ENCODE measurements around the gene SNRNP40.
A peak's percentile ranks its signal among the peaks of the same experiment; 100 is the strongest.

SNRNP40 gene

DNA sequence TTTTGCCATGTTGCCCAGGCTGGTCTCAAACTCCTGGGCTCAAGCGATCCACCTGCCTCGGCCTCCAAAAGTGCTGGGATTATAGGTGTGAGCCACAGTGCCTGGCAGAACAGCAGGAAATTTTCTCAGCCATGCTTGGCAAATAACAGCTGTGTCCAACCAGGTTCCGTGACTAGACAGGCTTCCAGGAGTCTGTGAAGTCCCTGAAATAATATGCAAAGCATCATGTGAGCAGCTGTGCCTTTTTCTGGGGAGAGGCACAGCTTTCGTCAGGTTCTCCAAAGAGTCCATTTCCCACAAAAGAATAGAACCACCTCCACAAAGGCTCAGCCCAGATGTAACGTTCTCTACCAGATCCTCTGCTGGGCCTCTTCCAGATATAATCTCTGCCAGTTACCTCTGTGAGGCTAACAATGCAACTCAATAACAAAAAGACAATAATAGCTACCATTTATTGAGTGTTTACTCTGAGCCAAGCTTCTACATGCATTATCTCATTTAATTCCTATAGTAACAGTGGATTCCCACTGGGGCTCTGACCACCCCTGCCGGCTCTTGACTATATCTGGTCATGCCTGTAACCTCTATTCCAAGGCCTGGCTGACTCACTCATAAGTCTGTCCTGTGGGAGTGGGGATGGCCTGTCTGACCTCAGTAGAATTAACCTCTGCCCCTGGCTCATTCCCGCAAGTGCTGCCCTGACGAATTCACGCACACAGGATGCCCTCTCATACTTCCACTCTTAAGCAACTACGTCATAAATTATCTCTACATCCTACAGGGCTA is 52.9 kb downstream of the SNRNP40 start:
- no peak for DNase-seq (ENCODE audit: low spot score)
- in situ Hi-C loops (cut with MboI; ENCODE audit: low sequenced_read_pairs, unreplicated experiment): no loop called here
- TF ChIP-seq, protein P1, sequence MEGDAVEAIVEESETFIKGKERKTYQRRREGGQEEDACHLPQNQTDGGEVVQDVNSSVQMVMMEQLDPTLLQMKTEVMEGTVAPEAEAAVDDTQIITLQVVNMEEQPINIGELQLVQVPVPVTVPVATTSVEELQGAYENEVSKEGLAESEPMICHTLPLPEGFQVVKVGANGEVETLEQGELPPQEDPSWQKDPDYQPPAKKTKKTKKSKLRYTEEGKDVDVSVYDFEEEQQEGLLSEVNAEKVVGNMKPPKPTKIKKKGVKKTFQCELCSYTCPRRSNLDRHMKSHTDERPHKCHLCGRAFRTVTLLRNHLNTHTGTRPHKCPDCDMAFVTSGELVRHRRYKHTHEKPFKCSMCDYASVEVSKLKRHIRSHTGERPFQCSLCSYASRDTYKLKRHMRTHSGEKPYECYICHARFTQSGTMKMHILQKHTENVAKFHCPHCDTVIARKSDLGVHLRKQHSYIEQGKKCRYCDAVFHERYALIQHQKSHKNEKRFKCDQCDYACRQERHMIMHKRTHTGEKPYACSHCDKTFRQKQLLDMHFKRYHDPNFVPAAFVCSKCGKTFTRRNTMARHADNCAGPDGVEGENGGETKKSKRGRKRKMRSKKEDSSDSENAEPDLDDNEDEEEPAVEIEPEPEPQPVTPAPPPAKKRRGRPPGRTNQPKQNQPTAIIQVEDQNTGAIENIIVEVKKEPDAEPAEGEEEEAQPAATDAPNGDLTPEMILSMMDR (IDR thresholded peaks at IDR 0.05; ENCODE audit: borderline replicate concordance, control extremely low read depth, extremely low read depth, insufficient read depth, missing control alignments): no peak

DNA sequence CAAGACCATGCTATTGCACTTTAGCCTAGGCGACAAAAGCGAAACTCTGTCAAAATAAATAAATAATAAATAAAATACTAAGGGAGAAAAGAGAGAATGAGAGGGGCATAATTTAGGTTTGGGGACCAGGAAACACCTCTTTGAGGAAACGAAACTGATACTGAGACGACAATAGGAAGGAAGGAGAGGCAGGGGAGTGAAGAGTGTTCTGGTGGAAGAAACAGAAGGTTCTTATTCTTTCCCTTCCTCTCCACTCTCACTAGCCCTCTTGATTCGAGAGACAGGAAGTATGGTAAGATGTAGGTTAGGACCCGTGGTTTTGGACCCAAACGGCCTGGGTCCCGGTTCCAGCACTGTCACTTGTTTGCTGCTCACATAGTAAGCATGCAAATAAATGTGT is 55.3 kb downstream of the SNRNP40 start:
- no peak for DNase-seq (ENCODE audit: low spot score)
- in situ Hi-C loops (cut with MboI; ENCODE audit: low sequenced_read_pairs, unreplicated experiment): no loop called here
- TF ChIP-seq, protein P1 (IDR thresholded peaks at IDR 0.05; ENCODE audit: borderline replicate concordance, control extremely low read depth, extremely low read depth, insufficient read depth, missing control alignments): no peak

DNA sequence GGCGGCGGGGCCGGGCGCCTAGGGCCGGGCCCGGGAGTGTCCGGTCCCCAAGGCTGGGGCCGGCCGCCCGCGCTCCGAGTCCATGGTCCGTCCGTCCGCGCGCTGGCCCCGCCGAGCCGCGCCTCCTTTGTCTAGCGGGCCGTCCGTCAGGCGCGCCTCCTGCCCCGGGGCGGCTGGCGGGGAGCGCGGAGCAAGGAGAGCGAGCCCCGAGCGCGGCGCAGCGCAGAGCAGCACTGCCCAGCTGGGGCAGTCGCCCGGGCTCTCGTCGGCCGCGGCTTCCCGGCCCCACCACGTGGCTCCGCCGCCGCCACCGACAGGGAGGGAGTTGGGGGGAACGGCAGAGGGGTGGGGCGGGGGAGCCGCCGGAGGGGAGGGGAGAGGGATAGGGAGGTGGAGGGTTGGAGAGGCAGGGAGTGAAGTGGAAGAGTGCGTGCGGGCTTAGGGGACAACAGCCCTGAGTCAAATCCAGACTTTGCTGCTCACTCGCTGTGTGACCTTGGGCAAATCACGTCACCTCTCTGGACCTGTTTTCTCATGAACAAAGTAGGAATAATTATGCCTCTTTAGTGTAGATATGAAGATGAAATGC is 56.8 kb downstream of the SNRNP40 start, which contains the start of gene NKAIN1:
Gene NKAIN1, minus strand, starts transcription at position 235 of the 589 bp plus-strand sequence. CDS start 340 bp downstream, outside the sequence.
- TF ChIP-seq, protein P1 (IDR thresholded peaks at IDR 0.05; ENCODE audit: borderline replicate concordance, control extremely low read depth, extremely low read depth, insufficient read depth, missing control alignments): no peak
- DNase-seq (ENCODE audit: low spot score): no peak
- in situ Hi-C loops (cut with MboI; ENCODE audit: low sequenced_read_pairs, unreplicated experiment): no loop called here

DNA sequence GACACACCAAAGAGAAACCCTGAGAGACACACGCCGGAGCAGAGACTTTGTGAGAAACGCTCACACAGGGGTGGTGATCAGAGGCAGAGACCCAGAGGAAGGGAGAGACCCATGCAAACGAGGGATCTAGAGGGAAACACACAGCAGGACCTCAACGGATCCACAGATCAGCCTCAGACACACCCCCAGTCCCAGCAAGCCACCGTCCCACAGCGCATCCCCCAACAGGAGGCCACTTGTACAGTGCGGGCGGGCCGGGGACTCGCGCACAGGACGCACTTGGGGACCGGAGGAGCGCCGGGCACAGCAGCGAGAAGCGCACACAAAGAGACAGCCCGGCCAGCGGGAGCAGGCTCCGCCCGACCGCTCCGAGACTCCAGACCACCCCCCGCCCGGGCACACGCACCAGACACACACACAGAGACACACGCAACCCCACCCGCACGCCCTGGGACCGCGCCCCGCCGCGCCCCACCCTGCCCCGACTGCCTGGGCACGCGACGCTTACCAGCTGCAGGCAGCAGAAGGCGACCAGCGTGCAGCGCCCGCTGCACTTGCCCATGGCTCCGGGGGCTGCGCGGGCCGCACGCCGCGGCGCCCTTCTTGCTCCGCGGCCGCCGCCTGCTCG is 57.5 kb downstream of the SNRNP40 start:
- in situ Hi-C loops (cut with MboI; ENCODE audit: low sequenced_read_pairs, unreplicated experiment): no loop called here
- TF ChIP-seq, protein P1 (IDR thresholded peaks at IDR 0.05; ENCODE audit: borderline replicate concordance, control extremely low read depth, extremely low read depth, insufficient read depth, missing control alignments): no peak
- DNase-seq (ENCODE audit: low spot score): peak; percentile 44

DNA sequence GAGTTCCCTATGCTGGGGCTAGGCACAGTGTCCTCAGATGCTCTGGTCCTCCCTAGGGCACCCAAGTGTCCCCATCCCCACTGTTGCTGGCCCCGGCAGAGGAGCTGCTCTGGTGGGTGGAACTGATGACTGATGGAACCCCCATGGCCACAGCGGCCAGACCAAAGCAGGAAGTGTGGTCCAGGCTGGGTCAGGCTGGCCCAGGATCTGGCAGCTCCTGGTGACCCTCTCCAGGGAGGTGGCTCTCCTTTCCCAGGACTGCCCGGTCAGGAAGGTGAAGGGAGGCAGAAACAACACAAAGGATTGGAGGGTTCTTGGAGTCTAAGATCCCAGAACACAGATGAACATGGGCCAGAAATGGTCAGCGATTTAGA is 58.0 kb downstream of the SNRNP40 start:
- DNase-seq (ENCODE audit: low spot score): no peak
- in situ Hi-C loops (cut with MboI; ENCODE audit: low sequenced_read_pairs, unreplicated experiment): no loop called here
- TF ChIP-seq, protein P1 (IDR thresholded peaks at IDR 0.05; ENCODE audit: borderline replicate concordance, control extremely low read depth, extremely low read depth, insufficient read depth, missing control alignments): no peak

DNA sequence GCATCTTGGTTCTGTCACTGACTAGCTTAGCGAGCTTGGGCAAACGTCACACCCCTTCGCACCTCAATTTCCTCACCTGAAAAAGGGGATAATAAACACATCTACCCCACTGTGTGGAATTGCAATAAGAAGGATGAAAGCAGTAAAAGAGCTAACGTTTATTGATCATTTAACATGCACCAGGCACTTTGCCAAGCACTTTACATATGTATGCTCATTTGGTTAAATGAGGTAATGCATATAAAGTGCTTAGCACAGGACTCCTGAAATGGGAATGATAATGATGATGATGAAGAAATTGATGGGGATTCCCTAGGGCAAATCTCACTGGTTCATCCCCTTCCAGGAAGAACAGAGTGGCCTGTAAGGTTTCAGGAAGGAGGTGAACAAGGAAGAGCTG is 61.7 kb downstream of the SNRNP40 start:
- no peak for DNase-seq (ENCODE audit: low spot score)
- in situ Hi-C loops (cut with MboI; ENCODE audit: low sequenced_read_pairs, unreplicated experiment): no loop called here
- TF ChIP-seq, protein P1 (IDR thresholded peaks at IDR 0.05; ENCODE audit: borderline replicate concordance, control extremely low read depth, extremely low read depth, insufficient read depth, missing control alignments): no peak
